Measurements from ENCODE around the gene PAK5.

GRCh38 chr20:9775176-9775575 is 63.7 kb downstream of the PAK5 start:
- no peak for TF ChIP-seq POLR2AphosphoS5 (IDR thresholded peaks at IDR 0.05; ENCODE audit: low read depth, low read length)
- TF ChIP-seq, protein P1, sequence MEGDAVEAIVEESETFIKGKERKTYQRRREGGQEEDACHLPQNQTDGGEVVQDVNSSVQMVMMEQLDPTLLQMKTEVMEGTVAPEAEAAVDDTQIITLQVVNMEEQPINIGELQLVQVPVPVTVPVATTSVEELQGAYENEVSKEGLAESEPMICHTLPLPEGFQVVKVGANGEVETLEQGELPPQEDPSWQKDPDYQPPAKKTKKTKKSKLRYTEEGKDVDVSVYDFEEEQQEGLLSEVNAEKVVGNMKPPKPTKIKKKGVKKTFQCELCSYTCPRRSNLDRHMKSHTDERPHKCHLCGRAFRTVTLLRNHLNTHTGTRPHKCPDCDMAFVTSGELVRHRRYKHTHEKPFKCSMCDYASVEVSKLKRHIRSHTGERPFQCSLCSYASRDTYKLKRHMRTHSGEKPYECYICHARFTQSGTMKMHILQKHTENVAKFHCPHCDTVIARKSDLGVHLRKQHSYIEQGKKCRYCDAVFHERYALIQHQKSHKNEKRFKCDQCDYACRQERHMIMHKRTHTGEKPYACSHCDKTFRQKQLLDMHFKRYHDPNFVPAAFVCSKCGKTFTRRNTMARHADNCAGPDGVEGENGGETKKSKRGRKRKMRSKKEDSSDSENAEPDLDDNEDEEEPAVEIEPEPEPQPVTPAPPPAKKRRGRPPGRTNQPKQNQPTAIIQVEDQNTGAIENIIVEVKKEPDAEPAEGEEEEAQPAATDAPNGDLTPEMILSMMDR (IDR thresholded peaks at IDR 0.05), result no peak
- no peak for TF ChIP-seq TCF7L2 (IDR thresholded peaks at IDR 0.05; ENCODE audit: low read depth, low read length)

Measured in Panc1 (cell line).